GM19467 (cell line): Measurements from ENCODE around the gene SNUPN.
"Not testable (repeated sequence)": the region's sequence is repeated elsewhere in the genome, so short reads cannot be mapped to it uniquely, and the experiment has no call there.

Source experiments
- ATAC-seq: cut with Tn5 transposase; IDR thresholded peaks from one replicate; pipeline ENCODE4 v1.9.1; 2021; ENCODE audit warnings: mild to moderate bottlenecking, moderate library complexity; ENCODE audit not compliant: unreplicated experiment

The SNUPN gene

GRCh38 chr15:75637245-75638009 lies 11.9 kb upstream of the SNUPN start:
- no peak for ATAC-seq

- ATAC-seq = no peak
Measured at GRCh38 chr15:75636026-75636425, 10.5 kb upstream of the SNUPN start.

DNA sequence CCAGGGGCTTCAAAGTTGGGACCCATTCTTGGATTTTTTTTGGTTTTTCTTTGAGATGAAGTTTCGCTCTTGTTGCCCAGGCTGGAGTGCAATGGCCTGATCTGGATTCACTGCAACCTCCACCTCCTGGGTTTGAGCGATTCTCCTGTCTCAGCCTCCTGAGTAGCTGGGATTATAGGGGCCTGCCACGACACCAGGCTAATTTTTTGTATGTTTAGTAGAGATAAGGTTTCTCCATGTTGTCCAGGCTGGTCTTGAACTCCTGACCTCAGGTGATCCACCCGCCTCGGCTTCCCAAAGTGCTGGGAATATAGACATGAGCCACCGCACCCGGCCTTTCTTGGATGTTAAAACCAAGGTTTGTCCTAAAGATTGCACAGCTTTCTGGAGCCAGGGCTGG lies 8.4 kb upstream of the SNUPN start:
- ATAC-seq = not testable (repeated sequence)

GRCh38 chr15:75631935-75632334 lies 6.4 kb upstream of the SNUPN start:
- ATAC-seq = no peak

DNA sequence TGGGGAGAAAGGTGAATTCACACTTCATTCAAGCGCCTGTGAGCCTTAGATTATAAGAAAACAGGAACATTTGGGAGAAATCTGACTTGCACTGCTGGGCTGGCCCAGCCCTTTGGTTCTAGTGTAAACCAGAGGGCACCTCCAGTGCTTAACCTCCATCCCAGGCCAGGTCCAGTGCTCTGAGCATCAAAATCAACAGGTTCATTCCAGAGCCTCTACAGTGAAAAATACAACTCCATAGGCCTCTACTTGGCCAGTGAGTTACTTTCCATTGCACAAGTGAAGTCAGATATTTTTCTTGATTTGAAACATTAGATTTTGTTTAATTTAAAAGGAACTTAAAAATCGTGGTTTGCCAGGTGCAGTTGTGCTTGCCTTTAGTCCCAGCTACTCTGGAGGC lies 3.0 kb downstream of the SNUPN start:
- ATAC-seq = no peak

DNA sequence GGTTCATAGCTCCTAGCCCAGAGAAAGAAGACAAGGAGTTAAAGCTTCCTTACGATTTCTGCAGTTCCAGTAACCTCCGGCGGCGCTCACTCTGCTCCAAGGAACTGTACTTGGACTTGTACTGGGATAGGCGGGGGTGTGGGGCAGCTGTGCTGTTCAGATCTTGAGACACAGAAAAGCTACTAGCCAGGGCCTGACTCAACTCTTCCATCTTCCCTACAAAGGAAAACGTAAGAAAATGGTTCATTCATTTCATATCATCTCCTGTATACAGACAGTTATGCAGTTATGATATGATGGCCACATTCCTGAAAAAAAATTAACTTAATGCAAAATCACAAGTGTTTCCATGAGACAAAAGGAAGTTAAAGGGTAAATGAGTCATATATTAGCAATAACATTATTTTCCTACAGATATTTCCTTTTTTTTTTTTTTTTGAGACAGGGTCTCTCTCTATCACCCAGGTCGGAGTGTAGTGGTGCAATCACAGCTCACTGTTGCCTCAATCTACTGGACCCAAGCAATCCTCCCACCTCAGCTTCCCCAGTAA lies 4.6 kb downstream of the SNUPN start:
- ATAC-seq = no peak

- ATAC-seq = no peak
Measured at GRCh38 chr15:75620058-75620820, 5.3 kb downstream of the SNUPN start.

GRCh38 chr15:75616766-75617165 lies 8.8 kb downstream of the SNUPN start:
- no peak for ATAC-seq

- no peak for ATAC-seq
Measured at GRCh38 chr15:75606711-75607699, 18.5 kb downstream of the SNUPN start.

DNA sequence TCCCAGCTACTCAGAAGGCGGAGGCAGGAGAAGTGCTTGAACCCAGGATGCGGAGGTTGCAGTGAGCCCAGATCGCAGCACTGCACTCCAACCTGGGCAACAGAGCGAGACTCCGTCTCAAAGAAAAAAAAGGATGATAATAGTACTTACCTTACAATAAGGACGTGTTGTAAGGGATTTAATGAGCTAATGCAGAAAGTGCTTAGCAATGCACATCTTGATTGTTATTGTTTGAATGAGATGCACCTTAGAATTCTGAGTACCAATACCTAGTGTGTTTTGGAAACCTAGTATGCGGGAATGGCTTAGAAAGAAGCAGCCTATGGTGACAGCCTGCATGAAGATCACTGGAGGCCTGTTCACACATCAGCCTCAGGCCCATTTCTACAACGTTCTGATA lies 19.5 kb downstream of the SNUPN start:
- no peak for ATAC-seq

GRCh38 chr15:75599401-75599800 lies 26.1 kb downstream of the SNUPN start:
- ATAC-seq = no peak

DNA sequence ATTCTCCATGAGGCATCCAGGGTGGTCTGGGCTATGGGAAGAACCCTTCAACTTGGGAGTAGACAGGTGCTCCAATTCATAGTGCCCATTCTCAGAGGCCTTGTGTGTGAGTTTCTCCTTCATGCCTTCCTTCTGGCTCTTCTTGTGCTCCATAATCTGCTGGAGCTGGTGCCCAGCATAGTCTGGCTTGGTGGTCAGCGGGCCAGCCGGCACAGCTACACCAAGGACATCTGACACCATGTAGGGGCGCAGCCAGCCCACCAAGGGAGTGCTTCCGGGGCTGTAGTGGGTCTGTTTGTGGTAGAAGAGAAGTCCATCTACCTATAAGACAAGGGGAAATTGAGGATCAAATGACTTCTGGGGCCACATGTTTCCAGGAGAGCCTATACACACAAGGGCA lies 27.2 kb downstream of the SNUPN start:
- ATAC-seq = no peak

GRCh38 chr15:75597667-75598341 lies 27.7 kb downstream of the SNUPN start:
- no peak for ATAC-seq

GRCh38 chr15:75596703-75597345 lies 28.7 kb downstream of the SNUPN start:
- no peak for ATAC-seq

- ATAC-seq = no peak
Measured at GRCh38 chr15:75594276-75594675, 31.2 kb downstream of the SNUPN start.

DNA sequence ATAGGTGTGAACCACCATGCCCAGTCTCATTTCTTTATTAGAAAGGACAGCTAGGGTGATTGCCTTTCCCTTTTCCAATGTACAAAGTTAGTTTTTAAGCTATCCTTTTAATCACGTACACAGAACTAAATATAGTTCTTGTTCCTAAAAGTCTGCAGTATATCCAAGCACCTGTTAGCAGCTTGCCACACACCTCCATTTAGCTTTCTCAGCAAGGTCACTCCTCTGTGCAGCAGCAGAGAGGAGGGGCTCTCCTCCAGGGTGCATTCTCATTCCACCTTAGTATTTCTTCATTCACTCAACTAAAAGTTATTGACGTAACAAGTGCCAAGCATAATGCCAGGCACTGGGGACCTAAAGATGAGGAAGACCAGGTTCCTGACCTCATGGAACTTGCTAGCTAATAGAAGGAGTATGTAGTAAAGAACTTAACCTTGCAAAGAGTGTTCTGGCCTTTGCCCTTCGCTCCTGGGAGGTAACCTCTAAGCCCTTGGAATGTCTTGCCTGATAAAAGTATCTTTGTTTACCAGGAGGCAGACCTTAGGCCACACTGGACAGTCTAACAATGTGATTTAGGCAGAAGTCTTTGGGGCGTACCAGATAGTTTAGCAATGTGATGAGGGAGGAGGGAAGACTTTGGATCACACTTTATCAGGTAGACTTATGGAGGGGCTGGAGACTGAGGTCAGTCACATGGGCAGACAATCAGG lies 33.7 kb downstream of the SNUPN start:
- ATAC-seq = no peak

DNA sequence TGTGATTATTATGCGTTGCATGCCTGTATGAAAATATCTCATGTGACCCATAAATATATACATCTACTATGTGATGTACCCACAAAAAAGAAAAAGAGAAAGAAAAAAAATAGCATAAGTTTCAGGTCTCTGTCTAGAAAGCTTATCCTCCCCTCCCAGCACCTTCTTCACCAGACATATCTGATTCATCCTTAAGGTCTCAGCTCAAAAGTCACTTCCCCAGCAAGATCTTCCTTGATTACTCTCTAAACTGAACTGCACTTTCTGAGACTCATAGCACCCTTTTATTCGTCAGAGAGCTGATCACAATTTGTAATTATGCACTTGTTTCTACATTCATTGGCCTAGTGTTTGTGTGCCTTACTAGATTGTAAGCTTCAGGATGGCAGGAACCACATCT lies 35.3 kb downstream of the SNUPN start:
- no peak for ATAC-seq

- no peak for ATAC-seq
Measured at GRCh38 chr15:75589071-75589470, 36.5 kb downstream of the SNUPN start.

DNA sequence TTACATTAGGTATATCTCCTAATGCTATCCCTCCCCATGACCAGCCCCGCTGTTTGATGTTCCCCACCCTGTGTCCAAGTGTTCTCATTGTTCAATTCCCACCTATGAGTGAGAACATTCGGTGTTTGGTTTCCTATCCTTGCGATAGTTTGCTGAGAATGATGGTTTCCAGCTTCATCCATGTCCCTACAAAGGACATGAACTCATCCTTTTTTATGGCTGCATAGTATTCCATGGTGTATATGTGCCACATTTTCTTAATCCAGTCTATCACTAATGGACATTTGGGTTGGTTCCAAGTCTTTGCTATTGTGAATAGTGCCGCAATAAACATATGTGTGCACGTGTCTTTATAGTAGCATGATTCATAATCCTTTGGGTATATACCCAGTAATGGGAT lies 39.1 kb downstream of the SNUPN start:
- not testable (repeated sequence) for ATAC-seq
